Activated CD4-positive, alpha-beta T cell treated with anti-CD3 and anti-CD28 coated beads for 1 hour (primary cell): ENCODE results near the gene WIZ.
"Not testable (repeated sequence)": the region's sequence is repeated elsewhere in the genome, so short reads cannot be mapped to it uniquely, and the experiment has no call there.

Experiments
- DNase-seq: peaks from one replicate; pipeline ENCODE4 v3.0.0-alpha.2; 2020

WIZ gene

GRCh38 chr19:15427991-15428471, 21.7 kb downstream of the WIZ start:
- no peak for DNase-seq

- no peak for DNase-seq
Measured at GRCh38 chr19:15427350-15427700, 22.4 kb downstream of the WIZ start.

- DNase-seq = no peak
Measured at GRCh38 chr19:15426485-15427349, 23.0 kb downstream of the WIZ start.

GRCh38 chr19:15425321-15425950, 24.3 kb downstream of the WIZ start:
- no peak for DNase-seq

GRCh38 chr19:15424692-15425272, 25.0 kb downstream of the WIZ start:
- no peak for DNase-seq

GRCh38 chr19:15424121-15424520, 25.6 kb downstream of the WIZ start:
- no peak for DNase-seq

- no peak for DNase-seq
Measured at GRCh38 chr19:15423130-15423529, 26.6 kb downstream of the WIZ start.

- no peak for DNase-seq
Measured at GRCh38 chr19:15422296-15423075, 27.3 kb downstream of the WIZ start.

GRCh38 chr19:15421721-15422260, 28.0 kb downstream of the WIZ start:
- no peak for DNase-seq

GRCh38 chr19:15421136-15421695, 28.5 kb downstream of the WIZ start:
- DNase-seq = no peak

GRCh38 chr19:15419413-15420025, 30.2 kb downstream of the WIZ start:
- DNase-seq = no peak

GRCh38 chr19:15418579-15419412, 31.0 kb downstream of the WIZ start, which contains the start of gene AKAP8L:
Gene AKAP8L (minus strand): TSS chr19:15418988. CDS start chr19:15418923, 65 bp downstream.
- DNase-seq = peak; percentile 97

- DNase-seq = no peak
Measured at GRCh38 chr19:15418231-15418578, 31.6 kb downstream of the WIZ start.

GRCh38 chr19:15417699-15418098, 32.1 kb downstream of the WIZ start:
- DNase-seq = no peak

- DNase-seq = no peak
Measured at GRCh38 chr19:15412832-15413231, 36.9 kb downstream of the WIZ start.

- DNase-seq = not testable (repeated sequence)
Measured at GRCh38 chr19:15411351-15411750, 38.4 kb downstream of the WIZ start.

- DNase-seq = no peak
Measured at GRCh38 chr19:15404780-15405211, 45.0 kb downstream of the WIZ start.

GRCh38 chr19:15404097-15404779, 45.5 kb downstream of the WIZ start:
- DNase-seq = no peak

- DNase-seq = no peak
Measured at GRCh38 chr19:15403151-15403531, 46.6 kb downstream of the WIZ start.

- DNase-seq = no peak
Measured at GRCh38 chr19:15402411-15403150, 47.2 kb downstream of the WIZ start.
